HepG2 (cell line): Measurements from ENCODE around the gene NDST1.

ENCODE experiments used
- EHMT2 ChIP-seq: fragments of 200-600 bp; sonication (generic); IDR thresholded peaks from 2 replicates; pipeline ENCODE4 v1.7.0; 2017; ENCODE audit warnings: antibody characterized with exemption, low read depth, low read length, borderline replicate concordance
- FOXM1 ChIP-seq: sonication (generic); formaldehyde crosslinking; IDR thresholded peaks from 2 replicates; pipeline ENCODE4 v1.5.0; 2020; ENCODE audit warnings: missing genetic modification reagents
- MLLT10 ChIP-seq: sonication (generic); formaldehyde crosslinking; IDR thresholded peaks from 2 replicates; pipeline ENCODE4 v1.4.0; 2020; ENCODE audit warnings: missing genetic modification reagents
- NFE2L1 ChIP-seq: sonication (generic); formaldehyde crosslinking; IDR thresholded peaks from 2 replicates; pipeline ENCODE4 v1.4.0; 2020; ENCODE audit warnings: missing genetic modification reagents, mild to moderate bottlenecking, borderline replicate concordance
- TGIF2 ChIP-seq: IDR thresholded peaks from 2 replicates; pipeline ENCODE4 v1.6.1; 2016; ENCODE audit warnings: control low read depth, missing compliant biosample characterization

- TF ChIP-seq MLLT10 (CRISPR knock-in tag) (no peak), EHMT2 (no peak), TGIF2 (no peak), FOXM1 (CRISPR knock-in tag) (no peak), NFE2L1 (CRISPR knock-in tag) (no peak)
Observed at GRCh38 chr5:150549735-150550134, 41.8 kb downstream of the NDST1 start.
